Glutamatergic neuron (in vitro differentiated cells): ENCODE measurements around the gene WDR74. TPM values are rescaled to one million over a fixed set of nuclear protein-coding genes. Genes with fewer than 3 reads are reported as not detected.

Experiments
- DNase-seq: peaks from one replicate; pipeline ENCODE4 v3.0.0; 2022
- H3K27ac Mint-ChIP-seq: one replicate; pipeline ENCODE4 v1.8.0; 2020; ENCODE audit warnings: mild to moderate bottlenecking, mixed read lengths, inconsistent platforms; ENCODE audit not compliant: unreplicated experiment
- H3K27me3 Mint-ChIP-seq: one replicate; pipeline ENCODE4 v1.8.0; 2020; ENCODE audit warnings: mild to moderate bottlenecking, moderate library complexity, mixed read lengths, inconsistent platforms; ENCODE audit not compliant: unreplicated experiment
- H3K36me3 Mint-ChIP-seq: one replicate; pipeline ENCODE4 v1.8.0; 2020; ENCODE audit warnings: mild to moderate bottlenecking, mixed read lengths, inconsistent platforms; ENCODE audit not compliant: unreplicated experiment
- H3K4me1 Mint-ChIP-seq: one replicate; pipeline ENCODE4 v1.8.0; 2020; ENCODE audit warnings: mild to moderate bottlenecking, low read depth, mixed read lengths, inconsistent platforms; ENCODE audit not compliant: unreplicated experiment
- H3K4me3 Mint-ChIP-seq: one replicate; pipeline ENCODE4 v1.8.0; 2020; ENCODE audit warnings: mild to moderate bottlenecking, mixed read lengths, inconsistent platforms; ENCODE audit not compliant: unreplicated experiment
- H3K9me3 Mint-ChIP-seq: one replicate; pipeline ENCODE4 v1.8.0; 2020; ENCODE audit warnings: mild to moderate bottlenecking, moderate library complexity, mixed read lengths, inconsistent platforms; ENCODE audit not compliant: unreplicated experiment
- total RNA-seq: library from RNA; stranded (reverse); fragmentation: NEBNext Ultra II Directional; extraction: Animal tissue kit (Norgen Biotek cat#: 25700); gene quantifications from one replicate; pipeline ENCODE4 v1.2.1, GENCODE V29; 2021; ENCODE audit not compliant: unreplicated experiment
- TF ChIP-seq, protein P1 (sequence below): fragments of 200-600 bp; sonication (generic); IDR thresholded peaks from one replicate; pipeline ENCODE4 v1.5.0; 2021; ENCODE audit not compliant: partially characterized antibody, unreplicated experiment

Gene WDR74
- total RNA-seq, 1 donor from 2014 or later: 69.0 TPM

DNA sequence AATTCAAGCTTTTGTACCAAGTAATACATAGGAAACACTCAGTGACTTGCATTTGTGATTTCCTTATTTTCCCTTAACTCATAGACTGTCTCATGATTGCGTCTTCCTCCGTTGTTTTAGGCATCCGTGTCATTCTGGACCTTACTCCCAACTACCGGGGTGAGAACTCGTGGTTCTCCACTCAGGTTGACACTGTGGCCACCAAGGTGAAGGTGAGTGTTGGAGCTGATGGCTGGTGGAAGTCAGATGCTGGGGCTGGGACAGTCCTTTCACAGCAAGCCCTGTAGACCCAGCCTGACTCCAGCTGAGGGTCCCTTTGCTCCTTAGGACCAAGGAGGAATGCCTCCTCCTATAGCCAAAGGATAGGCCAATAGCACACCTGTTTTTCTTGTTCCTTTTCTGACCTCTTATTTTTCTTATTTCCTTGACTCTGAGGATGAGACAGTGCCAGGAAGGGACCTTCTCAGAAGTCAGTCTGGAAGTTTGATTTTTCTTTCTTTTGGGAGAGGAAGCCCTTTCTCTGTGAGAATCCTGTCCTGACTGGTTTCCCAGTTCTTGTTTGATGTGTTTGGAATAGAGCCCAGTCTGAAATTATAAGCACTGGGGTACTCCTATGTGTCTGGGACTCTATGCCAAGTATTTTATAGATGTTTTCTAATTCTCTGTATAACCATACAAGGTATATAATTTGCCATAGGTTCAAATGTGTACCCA is 43.6 kb upstream of the WDR74 start:
- H3K4me3 Mint-ChIP-seq: peak overlapping the region; percentile 100
- H3K36me3 Mint-ChIP-seq: no peaks in the 10 kb centered on the region
- TF ChIP-seq, protein P1, sequence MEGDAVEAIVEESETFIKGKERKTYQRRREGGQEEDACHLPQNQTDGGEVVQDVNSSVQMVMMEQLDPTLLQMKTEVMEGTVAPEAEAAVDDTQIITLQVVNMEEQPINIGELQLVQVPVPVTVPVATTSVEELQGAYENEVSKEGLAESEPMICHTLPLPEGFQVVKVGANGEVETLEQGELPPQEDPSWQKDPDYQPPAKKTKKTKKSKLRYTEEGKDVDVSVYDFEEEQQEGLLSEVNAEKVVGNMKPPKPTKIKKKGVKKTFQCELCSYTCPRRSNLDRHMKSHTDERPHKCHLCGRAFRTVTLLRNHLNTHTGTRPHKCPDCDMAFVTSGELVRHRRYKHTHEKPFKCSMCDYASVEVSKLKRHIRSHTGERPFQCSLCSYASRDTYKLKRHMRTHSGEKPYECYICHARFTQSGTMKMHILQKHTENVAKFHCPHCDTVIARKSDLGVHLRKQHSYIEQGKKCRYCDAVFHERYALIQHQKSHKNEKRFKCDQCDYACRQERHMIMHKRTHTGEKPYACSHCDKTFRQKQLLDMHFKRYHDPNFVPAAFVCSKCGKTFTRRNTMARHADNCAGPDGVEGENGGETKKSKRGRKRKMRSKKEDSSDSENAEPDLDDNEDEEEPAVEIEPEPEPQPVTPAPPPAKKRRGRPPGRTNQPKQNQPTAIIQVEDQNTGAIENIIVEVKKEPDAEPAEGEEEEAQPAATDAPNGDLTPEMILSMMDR: no peak
- H3K9me3 Mint-ChIP-seq: peaks cover 17% of the 10 kb centered on the region
- peak overlapping the region; percentile 100 for H3K27ac Mint-ChIP-seq
- peaks cover 28% of the 10 kb centered on the region for H3K4me1 Mint-ChIP-seq
- DNase-seq: no peak
- peaks cover 15% of the 10 kb centered on the region for H3K27me3 Mint-ChIP-seq

GRCh38 chr11:62882431-62882749 is 43.0 kb upstream of the WDR74 start:
- H3K9me3 Mint-ChIP-seq: peaks cover 17% of the 10 kb centered on the region
- peak overlapping the region; percentile 100 for H3K4me3 Mint-ChIP-seq
- peaks cover 34% of the 10 kb centered on the region for H3K4me1 Mint-ChIP-seq
- peaks cover 17% of the 10 kb centered on the region for H3K27me3 Mint-ChIP-seq
- H3K27ac Mint-ChIP-seq: peak overlapping the region; percentile 100
- DNase-seq: no peak
- no peaks in the 10 kb centered on the region for H3K36me3 Mint-ChIP-seq
- TF ChIP-seq, protein P1: no peak

GRCh38 chr11:62881579-62882430 is 42.4 kb upstream of the WDR74 start:
- peak overlapping the region; percentile 100 for H3K27ac Mint-ChIP-seq
- H3K4me1 Mint-ChIP-seq: peaks cover 37% of the 10 kb centered on the region
- peaks cover 17% of the 10 kb centered on the region for H3K9me3 Mint-ChIP-seq
- H3K4me3 Mint-ChIP-seq: peak overlapping the region; percentile 100
- TF ChIP-seq, protein P1: no peak
- peaks cover 17% of the 10 kb centered on the region for H3K27me3 Mint-ChIP-seq
- no peaks in the 10 kb centered on the region for H3K36me3 Mint-ChIP-seq
- DNase-seq: peak; percentile 90

DNA sequence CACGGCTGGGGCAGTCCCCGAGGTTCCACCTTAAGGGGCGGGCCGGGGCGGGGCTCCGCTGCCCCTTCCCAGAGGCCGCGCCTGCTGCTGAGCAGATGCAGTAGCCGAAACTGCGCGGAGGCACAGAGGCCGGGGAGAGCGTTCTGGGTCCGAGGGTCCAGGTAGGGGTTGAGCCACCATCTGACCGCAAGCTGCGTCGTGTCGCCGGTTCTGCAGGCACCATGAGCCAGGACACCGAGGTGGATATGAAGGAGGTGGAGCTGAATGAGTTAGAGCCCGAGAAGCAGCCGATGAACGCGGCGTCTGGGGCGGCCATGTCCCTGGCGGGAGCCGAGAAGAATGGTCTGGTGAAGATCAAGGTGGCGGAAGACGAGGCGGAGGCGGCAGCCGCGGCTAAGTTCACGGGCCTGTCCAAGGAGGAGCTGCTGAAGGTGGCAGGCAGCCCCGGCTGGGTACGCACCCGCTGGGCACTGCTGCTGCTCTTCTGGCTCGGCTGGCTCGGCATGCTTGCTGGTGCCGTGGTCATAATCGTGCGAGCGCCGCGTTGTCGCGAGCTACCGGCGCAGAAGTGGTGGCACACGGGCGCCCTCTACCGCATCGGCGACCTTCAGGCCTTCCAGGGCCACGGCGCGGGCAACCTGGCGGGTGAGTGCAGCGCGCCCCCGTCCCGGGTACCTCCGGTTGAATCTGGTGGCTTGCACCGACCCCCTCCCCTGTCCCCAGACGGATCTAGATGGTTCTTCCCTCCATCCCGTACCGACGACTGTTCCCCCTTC is 41.6 kb upstream of the WDR74 start, which contains the start of gene SLC3A2:
SLC3A2 (plus strand) TSS at position 94 of the 776 bp plus-strand sequence; CDS start at position 222, 128 bp downstream.
- H3K4me1 Mint-ChIP-seq: peaks cover 39% of the 10 kb centered on the region
- H3K27ac Mint-ChIP-seq: peak within 1 kb of the TSS; percentile 100
- H3K4me3 Mint-ChIP-seq: peak within 1 kb of the TSS; percentile 100

More for the DNA sequence above, 41.6 kb upstream of the WDR74 start, which contains the start of gene SLC3A2:
- peaks cover 17% of the 10 kb centered on the region for H3K9me3 Mint-ChIP-seq
- H3K36me3 Mint-ChIP-seq: no peaks in the 10 kb centered on the region
- TF ChIP-seq, protein P1: peak; percentile 68
- DNase-seq: peak; percentile 90
- H3K27me3 Mint-ChIP-seq: peaks cover 17% of the 10 kb centered on the region
